Glomerular endothelial cell (primary cell): ENCODE results near the gene SCAANT1. TPM values are rescaled to one million over a fixed set of nuclear protein-coding genes. Genes with fewer than 3 reads are reported as not detected.

Experiments
- DNase-seq: peaks from one replicate; pipeline ENCODE4 v3.0.0-alpha.2; 2011; ENCODE audit warnings: low read depth, low spot score; ENCODE audit errors: extremely low read depth
- total RNA-seq: library from RNA; depleted of rRNA; stranded (reverse); fragments of >200 nt; gene quantifications from 2 replicates; pipeline ENCODE4 v1.2.3, GENCODE V29; 2015

SCAANT1 gene
- total RNA-seq, 1 donor from 2014 or later: not detected

DNA sequence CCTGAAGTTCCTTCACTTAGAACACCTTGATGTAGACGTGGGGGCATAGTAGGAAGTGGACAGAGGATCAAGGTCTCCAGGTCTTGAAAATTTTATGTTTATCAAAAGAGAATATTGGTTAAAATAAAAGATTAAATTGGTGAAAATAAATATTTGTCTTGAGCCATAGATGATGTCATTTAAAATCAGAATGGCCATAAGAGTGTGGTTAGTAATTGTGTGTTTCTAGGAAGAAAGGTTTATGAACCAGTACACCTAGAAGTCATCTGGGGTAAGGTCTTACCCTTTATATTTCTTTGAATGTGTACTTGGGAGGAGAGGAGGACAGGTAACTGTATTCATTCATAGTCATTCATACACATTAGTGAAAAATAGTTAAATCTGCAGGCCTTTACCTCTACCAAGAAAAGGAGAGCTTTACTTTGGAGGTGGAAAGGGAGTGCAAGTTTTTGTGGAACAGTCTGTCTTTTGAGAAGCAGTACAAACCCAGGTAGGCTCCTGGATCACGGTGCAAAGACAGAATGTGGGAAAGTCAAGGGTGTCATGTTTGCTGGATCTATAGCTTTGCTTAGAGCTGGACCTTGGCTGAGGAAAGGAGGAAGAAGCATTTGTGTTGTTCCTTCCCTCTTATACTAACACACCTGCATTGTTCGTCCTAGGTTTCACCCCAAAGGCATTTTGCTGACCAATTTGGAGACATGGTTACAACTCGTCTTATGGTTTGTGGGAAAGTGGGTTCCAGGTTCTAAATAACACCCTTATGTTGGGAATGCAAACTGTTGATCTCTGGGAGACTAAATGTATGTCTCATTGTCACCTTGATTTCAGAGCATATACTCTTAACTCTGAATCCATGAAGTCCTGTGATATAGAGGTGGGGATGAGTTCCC is 6.2 kb downstream of the SCAANT1 start:
- DNase-seq: no peak

- peak; percentile 91 for DNase-seq
These were observed 11.7 kb downstream of the SCAANT1 start for GRCh38 chr3:63900459-63900858.

GRCh38 chr3:63900010-63900409 is 12.2 kb downstream of the SCAANT1 start:
- DNase-seq: no peak

DNA sequence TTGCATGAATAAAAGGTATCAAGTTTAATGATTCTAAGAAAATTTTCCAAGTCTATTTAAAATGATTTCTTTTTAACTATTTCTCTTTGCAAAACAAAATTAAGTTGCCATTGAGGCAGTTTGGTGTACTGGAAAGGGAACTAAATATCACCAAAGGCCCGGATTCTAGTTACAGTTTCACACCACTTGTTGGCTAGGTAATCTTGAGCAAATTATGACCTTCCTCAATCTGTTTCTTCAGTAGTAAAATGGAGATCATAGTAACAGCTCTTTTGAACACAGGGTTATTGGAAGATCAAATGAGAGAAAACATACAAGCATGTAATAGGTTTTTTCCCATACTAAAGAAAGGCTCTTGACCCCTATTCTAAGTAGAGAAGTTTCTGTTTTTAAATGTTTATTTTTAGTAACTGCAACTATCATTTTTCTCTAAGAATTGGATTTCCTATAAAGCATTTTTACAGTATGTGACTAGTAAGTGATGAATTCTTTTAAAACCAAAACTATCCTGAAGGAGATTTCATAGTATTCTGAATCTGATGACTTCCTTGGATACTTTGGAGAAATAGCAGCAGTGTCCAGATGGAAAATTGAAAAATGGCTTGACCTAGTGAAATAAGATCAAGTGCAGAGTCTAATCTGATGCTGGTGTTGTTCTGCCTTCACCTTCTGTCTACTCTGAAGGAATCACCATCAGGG is 15.7 kb downstream of the SCAANT1 start:
- DNase-seq: no peak

GRCh38 chr3:63895422-63896189 is 16.6 kb downstream of the SCAANT1 start:
- DNase-seq: no peak

DNA sequence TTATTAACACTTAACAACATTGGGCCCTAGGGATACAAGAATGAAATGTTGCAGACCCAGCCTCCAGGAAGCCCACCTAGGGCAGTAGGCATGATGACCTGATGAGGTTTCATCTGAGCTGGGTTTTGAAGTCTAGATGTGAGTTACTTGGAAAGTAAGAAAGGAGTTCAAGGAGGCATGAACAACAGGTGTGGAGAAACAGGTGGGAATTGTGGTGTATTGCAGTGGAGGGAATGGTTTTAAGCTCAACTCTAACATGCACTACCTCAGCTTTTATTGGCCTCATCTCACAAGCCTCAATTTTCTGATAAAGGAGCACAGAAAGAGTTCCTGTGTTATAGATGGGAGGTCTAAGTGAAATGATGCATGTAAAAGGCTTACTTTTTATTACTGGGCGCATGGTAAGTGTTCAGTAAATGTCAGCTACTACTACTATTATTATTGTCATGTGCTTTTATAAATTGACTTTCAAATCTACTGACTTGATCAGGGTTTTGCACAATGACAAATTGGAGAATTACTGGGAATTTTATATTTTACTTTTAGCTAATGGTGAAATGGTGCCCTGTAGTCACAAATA is 19.3 kb downstream of the SCAANT1 start:
- DNase-seq: no peak

DNA sequence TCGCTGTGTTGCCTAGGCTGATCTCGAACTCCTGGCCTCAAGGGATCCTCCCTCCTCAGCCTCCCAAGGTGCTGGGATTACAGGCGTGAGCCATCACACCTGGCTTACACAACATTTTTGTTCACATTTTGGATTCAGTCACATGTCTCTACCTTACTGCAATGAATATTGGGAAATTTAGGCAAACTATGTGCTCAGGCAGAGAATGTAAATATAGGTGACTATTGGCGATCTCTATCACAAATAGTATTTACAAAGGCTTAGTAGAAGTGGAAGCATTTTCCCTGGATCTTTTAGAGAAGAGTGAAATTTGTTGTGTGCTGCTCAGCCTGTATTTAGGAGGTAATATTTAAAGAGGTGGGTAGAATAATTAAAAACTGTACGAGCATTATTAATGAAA is 20.7 kb downstream of the SCAANT1 start:
- DNase-seq: no peak

- DNase-seq: no peak
These were observed 25.3 kb downstream of the SCAANT1 start for GRCh38 chr3:63886858-63887257.

GRCh38 chr3:63880653-63881052 is 31.5 kb downstream of the SCAANT1 start:
- DNase-seq: no peak

DNA sequence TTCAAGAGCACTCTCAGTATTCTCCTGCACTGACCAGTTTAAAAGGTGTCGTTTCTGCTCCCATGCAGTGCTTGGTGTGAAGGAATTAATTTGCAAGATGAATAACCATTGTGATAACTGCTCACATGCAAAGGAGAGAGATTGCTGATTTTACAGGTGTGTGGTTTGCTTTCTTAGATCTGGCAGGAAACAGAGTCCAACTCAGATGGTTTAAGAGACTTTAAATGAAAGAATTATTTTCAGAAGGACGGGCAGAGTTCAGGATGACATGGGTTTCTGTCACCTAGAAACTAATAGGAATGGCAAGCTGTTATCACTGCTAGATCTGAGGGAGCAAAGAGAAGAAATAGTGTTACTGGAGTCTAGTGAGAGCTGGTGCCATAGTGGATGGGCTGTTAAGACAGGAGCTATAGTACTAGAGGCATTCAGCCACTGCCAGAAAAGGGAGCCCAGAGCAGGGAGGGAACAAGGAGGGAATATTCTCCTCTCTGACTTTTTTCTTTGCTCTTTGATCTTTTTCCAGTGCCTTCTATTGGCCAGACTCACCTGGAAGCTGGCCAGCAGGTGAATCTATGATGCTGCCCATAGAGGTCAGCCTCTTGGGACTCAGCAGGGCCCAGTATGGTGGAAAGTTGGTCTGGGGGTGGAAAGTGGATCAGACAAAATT is 33.7 kb downstream of the SCAANT1 start:
- no peak for DNase-seq

- DNase-seq: no peak
These were observed 34.3 kb downstream of the SCAANT1 start for GRCh38 chr3:63877737-63878393.

GRCh38 chr3:63876260-63876659 is 35.9 kb downstream of the SCAANT1 start:
- no peak for DNase-seq

DNA sequence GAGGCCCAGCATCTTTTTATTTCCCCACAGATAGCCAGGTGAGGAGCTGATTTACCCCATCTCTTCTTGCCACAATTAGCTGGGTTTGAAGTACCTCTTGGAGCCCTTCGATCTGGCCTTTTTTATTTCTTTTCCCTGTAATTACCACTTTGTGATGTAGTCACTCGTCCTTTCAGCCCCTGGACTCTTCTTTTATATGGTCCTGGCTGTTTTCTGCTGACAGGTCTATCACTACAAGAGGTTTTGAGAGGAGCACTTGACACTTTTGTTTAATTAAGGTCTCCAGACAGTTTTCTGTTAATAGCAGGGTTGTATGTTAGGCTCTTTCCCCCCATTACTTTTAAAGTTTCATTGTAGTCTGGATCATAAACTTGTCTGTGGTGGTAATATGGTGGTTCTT is 36.7 kb downstream of the SCAANT1 start:
- no peak for DNase-seq

GRCh38 chr3:63874769-63875168 is 37.4 kb downstream of the SCAANT1 start:
- DNase-seq: no peak

GRCh38 chr3:63872135-63872924 is 39.9 kb downstream of the SCAANT1 start:
- no peak for DNase-seq

GRCh38 chr3:63870615-63871005 is 41.6 kb downstream of the SCAANT1 start:
- DNase-seq: no peak

DNA sequence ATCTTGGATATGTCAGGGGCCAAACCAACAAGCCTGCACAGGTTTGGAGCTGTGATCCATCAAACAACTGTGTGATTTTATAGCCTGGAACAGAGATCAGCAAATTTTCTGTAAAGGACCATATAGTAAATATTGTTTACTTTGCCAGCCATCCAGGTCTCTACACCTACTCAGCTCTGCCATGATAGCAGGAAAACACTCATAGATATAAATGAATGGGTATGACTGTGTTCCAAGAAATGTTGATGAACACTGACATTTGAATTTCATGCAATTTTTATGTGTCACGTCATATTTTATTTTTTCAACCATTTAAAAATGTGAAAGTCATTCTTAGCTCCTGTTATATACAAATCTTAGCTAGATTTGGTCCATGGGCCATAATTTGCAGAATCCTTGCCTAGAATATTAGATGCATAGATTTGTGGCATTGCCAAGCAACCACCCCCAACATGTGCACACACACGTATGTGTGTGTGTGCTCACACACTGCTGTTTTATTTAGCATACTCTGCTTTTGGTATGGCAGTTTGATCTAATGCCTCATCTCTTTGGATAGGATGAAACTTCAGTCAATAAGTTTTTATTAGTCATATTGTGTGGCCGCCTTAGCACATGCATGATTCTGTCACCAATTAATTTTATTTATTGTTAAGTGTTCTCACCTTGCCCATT is 42.1 kb downstream of the SCAANT1 start:
- DNase-seq: no peak

DNA sequence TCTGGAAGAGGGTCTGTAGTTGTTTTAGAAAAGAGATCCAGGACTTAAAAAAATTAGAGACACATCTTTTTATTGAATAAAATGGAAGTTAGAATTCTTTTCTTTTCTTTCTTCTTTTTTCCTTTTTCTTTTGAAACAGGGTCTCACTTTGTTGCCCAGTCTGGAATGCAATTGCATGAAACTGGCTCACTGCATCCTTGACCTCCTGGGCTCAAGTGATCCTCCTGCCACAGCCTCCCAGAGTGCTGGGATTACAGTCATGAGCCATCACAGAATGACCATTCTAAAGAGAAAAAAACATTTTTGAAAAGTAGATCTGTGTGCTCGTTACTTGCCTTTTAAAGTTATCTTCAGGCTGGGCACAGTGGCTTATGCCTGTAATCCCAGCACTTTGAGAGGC is 45.0 kb downstream of the SCAANT1 start:
- no peak for DNase-seq

GRCh38 chr3:63864965-63865327 is 47.2 kb downstream of the SCAANT1 start:
- DNase-seq: no peak
